OCI-LY3 (cell line): ENCODE results near the gene RASSF7.

Experiments used
- CTCF ChIP-seq: fragments of 200-600, 300-600 bp; sonication (generic); IDR thresholded peaks from 2 replicates; pipeline ENCODE4 v1.5.1; 2014; ENCODE audit warnings: antibody characterized with exemption, low read length, low read depth
- EZH2phosphoT487 ChIP-seq: fragments of 200-600 bp; shearing (Covaris generic); IDR thresholded peaks from 2 replicates; pipeline ENCODE4 v1.6.1; 2018; ENCODE audit warnings: antibody characterized with exemption, mixed run types, low read depth

- TF ChIP-seq CTCF = no peak
- no peak for TF ChIP-seq EZH2phosphoT487
These were observed 23.5 kb downstream of the RASSF7 start for GRCh38 chr11:584287-584686.
